K562 (cell line): ENCODE measurements around the gene TEX35. TPM values are rescaled to one million over a fixed set of nuclear protein-coding genes. Genes with fewer than 3 reads are reported as not detected.

ENCODE experiments used
- ATAC-seq: fragments of 200-7000 bp; cut with Tn5 transposase; 3 replicates; pipeline ENCODE4 v1.9.1; 2020; ENCODE audit warnings: moderate library complexity
- BruUV-seq: library from RNA; stranded (reverse); fragments of 400-500 nt; replicated peaks from 2 replicates; lab custom pipeline; 2021; lab: Mats Ljungman, UMichigan
- CTCF ChIA-PET: fragments of 300-600 bp; formaldehyde crosslinking; extraction: SDS; loops from one replicate; lab custom pipeline; 2021; ENCODE audit warnings: low intra/inter-chr PET ratio; lab: Yijun Ruan, JAX
- POLR2A ChIA-PET: fragments of 300-600, 350-650 bp; sonication (Branson Sonifier 250); formaldehyde crosslinking; extraction: SDS; loops from one replicate; lab custom pipeline; 2021; ENCODE audit warnings: antibody characterized with exemption, inconsistent platforms; lab: Yijun Ruan, JAX
- DNase-seq, 4 experiments: peaks; one replicate each; pipeline versions ENCODE4 v3.0.0 to v3.0.0-alpha.2; 2011 to 2018; ENCODE audit warnings: low spot score in 3 of 4, mixed read lengths in 3 of 4; ENCODE audit errors: extremely low read depth in 1 of 4
- FAIRE-seq: peaks from 2 replicates; lab custom pipeline; 2011; peaks lifted over from hg19 to GRCh38; lab: Jason Lieb, UNC
- H2AFZ ChIP-seq: 2 replicates; pipeline ENCODE4 v1.6.0; 2011; ENCODE audit warnings: low read depth, low read length, control low read depth, inconsistent platforms
- H3K27ac ChIP-seq: fragments of 200-600 bp; 3 replicates; pipeline ENCODE4 v1.8.0; 2011; ENCODE audit warnings: low read depth, mild to moderate bottlenecking, control low read depth, inconsistent platforms, low read length, moderate library complexity, mixed read lengths; ENCODE audit errors: extremely low read depth
- H3K27me3 ChIP-seq, 2 experiments: fragments of 300-600 bp in 1 of 2; 2 replicates in 1 of 2; 3 replicates in 1 of 2; pipeline versions ENCODE4 v1.6.0 to v1.8.0; 2011; ENCODE audit warnings: inconsistent platforms in 2 of 2, low read length in 2 of 2, mild to moderate bottlenecking in 1 of 2, mixed read lengths in 1 of 2, moderate library complexity in 1 of 2; ENCODE audit not compliant: control insufficient read depth in 2 of 2, insufficient read depth in 2 of 2
- H3K36me3 ChIP-seq: fragments of 300-600 bp; 3 replicates; pipeline ENCODE4 v1.8.0; 2011; ENCODE audit warnings: mild to moderate bottlenecking, low read length, inconsistent platforms; ENCODE audit not compliant: control insufficient read depth, insufficient read depth
- H3K4me1 ChIP-seq, 2 experiments: fragments of 200-600 bp in 1 of 2; replicated peaks in 1 of 2; 2 replicates in 1 of 2; 3 replicates in 1 of 2; pipeline versions ENCODE4 v1.5.1 to v1.8.0; 2011; ENCODE audit warnings: inconsistent platforms in 2 of 2, low read length in 2 of 2, mild to moderate bottlenecking in 1 of 2, mixed read lengths in 1 of 2, moderate library complexity in 1 of 2; ENCODE audit not compliant: control insufficient read depth in 2 of 2, insufficient read depth in 2 of 2
- H3K4me2 ChIP-seq: 2 replicates; pipeline ENCODE4 v1.6.1; 2011; ENCODE audit warnings: low read length, control low read depth, inconsistent platforms, mixed read lengths; ENCODE audit not compliant: insufficient read depth
- H3K4me3 ChIP-seq: fragments of 200-600 bp; sonication (generic), shearing (Covaris generic); 2 replicates; pipeline ENCODE4 v1.5.1; 2016; ENCODE audit warnings: control low read depth, inconsistent platforms
- H3K79me2 ChIP-seq: fragments of 200-600 bp; 3 replicates; pipeline ENCODE4 v1.8.0; 2011; ENCODE audit warnings: low read length, inconsistent platforms; ENCODE audit not compliant: control insufficient read depth, insufficient read depth
- H3K9ac ChIP-seq, 2 experiments: 2 replicates each; pipeline versions ENCODE4 v1.6.0 to v1.6.1; 2011; ENCODE audit warnings: low read depth in 2 of 2, low read length in 2 of 2, control low read depth in 1 of 2, inconsistent platforms in 1 of 2, mild to moderate bottlenecking in 1 of 2, mixed read lengths in 1 of 2; ENCODE audit not compliant: insufficient read depth in 1 of 2
- H3K9me1 ChIP-seq: one replicate; pipeline ENCODE4 v1.6.0; 2011; ENCODE audit warnings: inconsistent platforms, mild to moderate bottlenecking, low read length, moderate library complexity; ENCODE audit not compliant: control insufficient read depth, insufficient read depth
- H3K9me3 ChIP-seq: replicated peaks from 2 replicates; pipeline ENCODE4 v1.5.1; 2011; ENCODE audit warnings: low read depth, low read length, inconsistent platforms; ENCODE audit not compliant: control insufficient read depth, insufficient read depth
- H4K20me1 ChIP-seq: replicated peaks from 2 replicates; pipeline ENCODE4 v1.6.1; 2011; ENCODE audit warnings: low read length, inconsistent platforms, mixed read lengths; ENCODE audit not compliant: control insufficient read depth, insufficient read depth
- ADNP ChIP-seq: fragments of 200-800 bp; sonication (Bioruptor generic); IDR thresholded peaks from 2 replicates; pipeline ENCODE4 v1.6.1; 2016; ENCODE audit warnings: missing genetic modification characterization, missing compliant biosample characterization
- CREB3 ChIP-seq: fragments of 450-650 bp; conservative IDR thresholded peaks from 2 replicates; pipeline ENCODE4 v1.6.1; 2016; ENCODE audit warnings: missing genetic modification characterization, low read depth, mild to moderate bottlenecking, missing compliant biosample characterization, moderate library complexity
- DLX4 ChIP-seq: fragments of 250-450 bp; sonication (Bioruptor Pico); IDR thresholded peaks from 2 replicates; pipeline ENCODE4 v1.6.1; 2021; ENCODE audit warnings: mild to moderate bottlenecking
- ELF4 ChIP-seq: fragments of 450-650 bp; formaldehyde crosslinking; IDR thresholded peaks from 2 replicates; pipeline ENCODE4 v1.4.0; 2022; ENCODE audit warnings: missing genetic modification characterization
- ERF ChIP-seq: fragments of 450-650 bp; formaldehyde crosslinking; IDR thresholded peaks from 2 replicates; pipeline ENCODE4 v1.4.0; 2020; ENCODE audit warnings: mild to moderate bottlenecking, mixed read lengths
- FOXA1 ChIP-seq: fragments of 450-650 bp; IDR thresholded peaks from 2 replicates; pipeline ENCODE4 v1.6.1; 2016; ENCODE audit warnings: mild to moderate bottlenecking, borderline replicate concordance
- HNRNPH1 ChIP-seq: fragments of 200-400 bp; formaldehyde crosslinking; optimal IDR thresholded peaks from 2 replicates; pipeline ENCODE3; 2017; ENCODE audit warnings: low read depth, mild to moderate bottlenecking, low read length, moderate library complexity
- IRF2 ChIP-seq: sonication (generic); formaldehyde crosslinking; IDR thresholded peaks from 2 replicates; pipeline ENCODE4 v1.8.1; 2022; ENCODE audit warnings: mild to moderate bottlenecking, missing genetic modification reagents
- PPARD ChIP-seq: fragments of 250-450 bp; sonication (Bioruptor Pico); IDR thresholded peaks from 2 replicates; pipeline ENCODE4 v1.8.0; 2022; ENCODE audit warnings: inconsistent platforms, mild to moderate bottlenecking, moderate library complexity
- RBBP5 ChIP-seq: fragments of 200-600 bp; sonication (generic); IDR thresholded peaks from 2 replicates; pipeline ENCODE4 v1.6.1; 2012; ENCODE audit warnings: borderline replicate concordance, mild to moderate bottlenecking, low read length, control low read depth, inconsistent platforms; ENCODE audit not compliant: insufficient read depth, poor library complexity, severe bottlenecking
- RERE ChIP-seq: sonication (generic); formaldehyde crosslinking; IDR thresholded peaks from 2 replicates; pipeline ENCODE4 v1.8.0; 2023; ENCODE audit warnings: missing genetic modification reagents, mild to moderate bottlenecking, borderline replicate concordance
- SMARCB1 ChIP-seq: IDR thresholded peaks from 2 replicates; pipeline ENCODE4 v1.6.1; 2011; ENCODE audit warnings: improper control_type of control experiment, low read depth; ENCODE audit not compliant: insufficient read length
- SP2 ChIP-seq: IDR thresholded peaks from 2 replicates; pipeline ENCODE4 v1.6.1; 2011; ENCODE audit warnings: mild to moderate bottlenecking, low read depth, low read length, moderate library complexity; ENCODE audit not compliant: poor library complexity, severe bottlenecking; ENCODE audit errors: extremely low read depth
- ZNF436 ChIP-seq: fragments of 250-450, 450-650 bp; sonication (Bioruptor Pico); formaldehyde crosslinking; IDR thresholded peaks from 2 replicates; pipeline ENCODE4 v1.7.0; 2020; ENCODE audit warnings: mild to moderate bottlenecking
- WGBS: fragments of 100-300 bp; shearing (Covaris generic); methylation state at CpG from one replicate; pipeline ENCODE4 v1.1.6; 2016; ENCODE audit warnings: low coverage, mixed read lengths; ENCODE audit not compliant: insufficient coverage; ENCODE audit errors: missing lambda C conversion rate; 5-methylcytosine and 5-hydroxymethylcytosine counted together
- in situ Hi-C: fragments of 300-500 bp; cut with MboI; formaldehyde crosslinking; loops from 4 replicates; pipeline ENCODE4 v1.15.0; 2018; ENCODE audit warnings: inconsistent platforms, mixed read lengths
- intact Hi-C: fragments of 100-400 bp; cut with micrococcal nuclease; formaldehyde crosslinking; loops from 2 replicates; pipeline ENCODE4 v1.14.2; 2022
- polyA plus RNA-seq, 8 experiments: library from polyadenylated mRNA; depleted of rRNA in 4 of 8; stranded (reverse) in 5 of 8; unstranded in 3 of 8; fragments of >200 nt; fragmentation: Nextera tagmentation in 2 of 8; fragmentation: Illumina TruSeq in 1 of 8; extraction: Ambion mirVana in 2 of 8; extraction: Trizol in 1 of 8; gene quantifications; 2 replicates each; pipeline versions ENCODE4 v1.2.1 to v1.2.3, GENCODE V29; 2011 to 2014; ENCODE audit warnings: inconsistent platforms in 1 of 8, missing spikeins in 1 of 8
- total RNA-seq, 7 experiments: library from RNA; depleted of rRNA in 6 of 7; stranded (reverse); fragments of >200 nt in 6 of 7; fragmentation: Illumina TruSeq in 2 of 7; extraction: Trizol in 2 of 7; gene quantifications; 2 replicates each; pipeline versions ENCODE4 v1.2.1 to v1.2.3, GENCODE V29; 2011 to 2021; ENCODE audit warnings: low replicate concordance in 1 of 7

The TEX35 gene
- total and polyA plus RNA-seq, 9 of the 15 experiments (the other 6 are each of a cell fraction or from before 2014, with no cell fraction given), result not detected

GRCh38 chr1:178485541-178485981 lies 27.3 kb upstream of the TEX35 start:
- H3K4me3 ChIP-seq, result no peak overlapping the region
- in situ Hi-C loops, result no loop called here
- no peak overlapping the region for H3K4me2 ChIP-seq
- no TSS peak for BruUV-seq
- WGBS, result 0% methylated on average over 3 of the region's 3 CpGs
- H3K9ac ChIP-seq, result no peak overlapping the region
- H3K79me2 ChIP-seq, result no peaks in the 10 kb centered on the region
- no peaks in the 10 kb centered on the region; a peak in 1 of 5 replicates for H3K4me1 ChIP-seq
- POLR2A ChIA-PET, result interaction anchor here (0.6 to 1.4 kb wide), 3 partner anchors 9 to 131 kb away, joined by 3 read pairs; no protein-coding TSS in a partner anchor
- CTCF ChIA-PET, result no interaction called here
- intact Hi-C loops, result no loop called here
- no peaks in the 10 kb centered on the region for H3K9me3 ChIP-seq
- FAIRE-seq, result no peak
- no peak for DNase-seq
- no peaks in the 10 kb centered on the region for H3K9me1 ChIP-seq
- H2AFZ ChIP-seq, result no peak overlapping the region
- no peaks in the 10 kb centered on the region for H3K36me3 ChIP-seq
- ATAC-seq, result no peak
- peaks cover 9 to 39% of the 10 kb centered on the region in 2 experiments; a peak in 4 of 5 replicates for H3K27me3 ChIP-seq
- no peak overlapping the region for H3K27ac ChIP-seq
- H4K20me1 ChIP-seq, result no peaks in the 10 kb centered on the region
- TF ChIP-seq ADNP (tag) (no peak), DLX4 (CRISPR knock-in tag) (no peak), ELF4 (CRISPR knock-in tag) (no peak), RBBP5 (no peak), PPARD (CRISPR knock-in tag) (no peak), CREB3 (tag) (no peak), FOXA1 (no peak), ERF (no peak), HNRNPH1 (no peak), IRF2 (CRISPR knock-in tag) (no peak), SP2 (no peak), SMARCB1 (no peak), RERE (CRISPR knock-in tag) (no peak), ZNF436 (no peak)
